ENCODE measurements around the gene BLTP3A. TPM values are rescaled to one million over a fixed set of nuclear protein-coding genes. Genes with fewer than 3 reads are reported as not detected.

BLTP3A gene
- total RNA-seq, 2 donors from 2014 or later: 12.7 to 24.3 TPM

GRCh38 chr6:34837528-34837927 is 45.6 kb downstream of the BLTP3A start:
- intact Hi-C loops (cut with DNase I): no loop called here
- TF ChIP-seq POLR2AphosphoS5 (IDR thresholded peaks at IDR 0.05): no peak
- no peak for TF ChIP-seq POLR2A (IDR thresholded peaks at IDR 0.05)
- no peak for TF ChIP-seq CTCF (IDR thresholded peaks at IDR 0.05)
- H3K36me3 ChIP-seq: peaks cover 0 to 5% of the 10 kb centered on the region in 2 donors
- no peaks in the 10 kb centered on the region for H3K27me3 ChIP-seq (replicated peaks; ENCODE audit: insufficient read depth)
- H3K27ac ChIP-seq: no peak overlapping the region
- no peaks in the 10 kb centered on the region for H3K4me1 ChIP-seq (replicated peaks)
- H3K4me3 ChIP-seq: no peak overlapping the region
- H3K9me3 ChIP-seq: no peaks in the 10 kb centered on the region
- DNase-seq (ENCODE audit: low spot score): no peak

GRCh38 chr6:34839666-34840352 is 47.9 kb downstream of the BLTP3A start:
- no peak overlapping the region for H3K4me3 ChIP-seq
- WGBS: 95% methylated on average over 15 of the region's 15 CpGs
- H3K27ac ChIP-seq: no peak overlapping the region
- no peaks in the 10 kb centered on the region for H3K4me1 ChIP-seq (replicated peaks)
- no peaks in the 10 kb centered on the region for H3K9me3 ChIP-seq
- no peak for DNase-seq (ENCODE audit: low spot score)
- no peaks in the 10 kb centered on the region for H3K27me3 ChIP-seq (replicated peaks; ENCODE audit: insufficient read depth)
- intact Hi-C loops (cut with DNase I): no loop called here
- TF ChIP-seq POLR2AphosphoS5 (IDR thresholded peaks at IDR 0.05) (no peak), CTCF (IDR thresholded peaks at IDR 0.05) (no peak), POLR2A (IDR thresholded peaks at IDR 0.05) (no peak)
- H3K36me3 ChIP-seq: peaks cover 0 to 5% of the 10 kb centered on the region in 2 donors

Small RNA genes within 50 kb of the gene (small RNA-seq; reads per million reads assigned to genes)
- gene RF00019: 0 reads per million in 2 donors

Other genes starting within 250 kb of the BLTP3A start
- gene SPDEF, start 235.8 kb upstream of the BLTP3A start, total RNA-seq: 100 to 1,000 TPM; 165 to 738 TPM
- 10 to 100 TPM; 57.4 to 93.6 TPM for gene ILRUN, start 95.3 kb upstream of the BLTP3A start, total RNA-seq
- 100 to 1,000 TPM in 1 of 2 donors, 10 to 100 TPM in 1; 82.0 to 102 TPM for gene SNRPC, start 34.6 kb upstream of the BLTP3A start, total RNA-seq
- gene TAF11, start 96.0 kb downstream of the BLTP3A start, total RNA-seq: 10 to 100 TPM; 14.8 to 38.6 TPM
- gene ANKS1A, start 97.2 kb downstream of the BLTP3A start, total RNA-seq: 10 to 100 TPM; 20.5 to 68.4 TPM